PC-3 (cell line): ENCODE data around the gene TMEM132D. TPM values are rescaled to one million over a fixed set of nuclear protein-coding genes. Genes with fewer than 3 reads are reported as not detected.

Experiments used
- ATAC-seq: fragments of 200-7000 bp; cut with Tn5 transposase; 2 replicates; pipeline ENCODE4 v1.9.1; 2020; ENCODE audit warnings: mild to moderate bottlenecking, moderate library complexity
- BruUV-seq: library from RNA; stranded (reverse); fragments of 400-500 nt; replicated peaks from 2 replicates; lab custom pipeline; 2021; lab: Mats Ljungman, UMichigan
- CTCF ChIA-PET: fragments of 300-600 bp; sonication (Branson Sonifier 250); formaldehyde crosslinking; loops from one replicate; lab custom pipeline; 2022; ENCODE audit warnings: antibody characterized with exemption; lab: Charles Lee
- POLR2A ChIA-PET: fragments of 300-600 bp; sonication (Branson Sonifier 250); formaldehyde crosslinking; loops from one replicate; lab custom pipeline; 2022; ENCODE audit warnings: antibody characterized with exemption; ENCODE audit not compliant: unreplicated experiment; lab: Charles Lee
- DNase-seq: peaks from one replicate; pipeline ENCODE4 v3.0.0-alpha.2; 2015
- H2AFZ ChIP-seq: fragments of 300-600 bp; sonication (generic); 2 replicates; pipeline ENCODE4 v1.6.0; 2016; ENCODE audit warnings: antibody characterized with exemption, low read length
- H3F3A ChIP-seq: fragments of 300-600 bp; sonication (generic); one replicate; pipeline ENCODE4 v1.6.0; 2017; ENCODE audit warnings: antibody characterized with exemption, low read length, control low read depth, mild to moderate bottlenecking; ENCODE audit not compliant: unreplicated experiment
- H3K27ac ChIP-seq: fragments of 300-600 bp; sonication (generic); 2 replicates; pipeline ENCODE4 v1.5.1; 2016; ENCODE audit warnings: mild to moderate bottlenecking, low read length
- H3K27me3 ChIP-seq: fragments of 300-600 bp; sonication (generic); 2 replicates; pipeline ENCODE4 v1.6.1; 2016; ENCODE audit warnings: low read length, mixed read lengths
- H3K36me3 ChIP-seq: fragments of 300-600 bp; sonication (generic); 2 replicates; pipeline ENCODE4 v1.6.1; 2016; ENCODE audit warnings: low read depth, mixed run types, low read length, mixed read lengths
- H3K4me1 ChIP-seq: fragments of 300-600 bp; sonication (generic); 2 replicates; pipeline ENCODE4 v1.5.1; 2016; ENCODE audit warnings: low read length; ENCODE audit not compliant: insufficient read depth
- H3K4me2 ChIP-seq: fragments of 300-600 bp; sonication (generic); 2 replicates; pipeline ENCODE4 v1.6.0; 2016; ENCODE audit warnings: low read length
- H3K4me3 ChIP-seq: fragments of 300-600 bp; sonication (generic); 2 replicates; pipeline ENCODE4 v1.5.1; 2016; ENCODE audit warnings: mild to moderate bottlenecking, low read length, mixed read lengths
- H3K79me2 ChIP-seq: fragments of 300-600 bp; sonication (generic); 2 replicates; pipeline ENCODE4 v1.6.1; 2017; ENCODE audit warnings: low read length, mixed read lengths
- H3K9ac ChIP-seq: fragments of 300-600 bp; sonication (generic); 2 replicates; pipeline ENCODE4 v1.6.0; 2016; ENCODE audit warnings: mild to moderate bottlenecking, low read length
- H3K9me2 ChIP-seq: fragments of 300-600 bp; sonication (generic); replicated peaks from 2 replicates; pipeline ENCODE4 v1.6.1; 2016; ENCODE audit warnings: mixed run types, low read length, mixed read lengths
- H3K9me3 ChIP-seq: fragments of 300-600 bp; sonication (generic); 2 replicates; pipeline ENCODE4 v1.6.1; 2016; ENCODE audit warnings: low read length, mixed read lengths
- H4K20me1 ChIP-seq: fragments of 300-600 bp; sonication (generic); 2 replicates; pipeline ENCODE4 v1.6.1; 2016; ENCODE audit warnings: low read length, mixed read lengths
- CTCF ChIP-seq: fragments of 300-600 bp; sonication (generic); conservative IDR thresholded peaks from 2 replicates; pipeline ENCODE4 v1.5.1; 2017; ENCODE audit warnings: antibody characterized with exemption, low read depth, mild to moderate bottlenecking, low read length
- EZH2 ChIP-seq: fragments of 300-600 bp; sonication (generic); IDR thresholded peaks from one replicate; pipeline ENCODE4 v1.6.1; 2017; ENCODE audit warnings: antibody characterized with exemption, mild to moderate bottlenecking, low read length; ENCODE audit not compliant: unreplicated experiment
- EZH2phosphoT487 ChIP-seq: fragments of 300-600 bp; sonication (generic); IDR thresholded peaks from 2 replicates; pipeline ENCODE4 v1.6.1; 2018; ENCODE audit warnings: mild to moderate bottlenecking, antibody characterized with exemption, low read length, borderline replicate concordance
- intact Hi-C: fragments of 100-400 bp; cut with micrococcal nuclease; formaldehyde crosslinking; loops from 2 replicates; pipeline ENCODE4 v1.9.0; 2023
- total RNA-seq: library from RNA; depleted of rRNA; stranded (reverse); fragments of >200 nt; gene quantifications from 2 replicates; pipeline ENCODE4 v1.2.3, GENCODE V29; 2014

Gene TMEM132D
- total RNA-seq, 1 experiment from 2014 or later, result not detected

- ChIA-PET CTCF (no interaction called here), POLR2A (no interaction called here)
- no TSS peak for BruUV-seq
- Histone ChIP-seq H3K36me3 (no peaks in the 10 kb centered on the region), H2AFZ (no peak overlapping the region), H3K9ac (no peak overlapping the region), H3K4me1 (no peaks in the 10 kb centered on the region), H4K20me1 (no peaks in the 10 kb centered on the region), H3F3A (no peaks in the 10 kb centered on the region), H3K27me3 (no peaks in the 10 kb centered on the region), H3K79me2 (no peaks in the 10 kb centered on the region), H3K27ac (no peak overlapping the region), H3K4me2 (no peak overlapping the region), H3K9me3 (peaks cover 8% of the 10 kb centered on the region; the same call in 1 of the 2 replicates), H3K9me2 (no peaks in the 10 kb centered on the region), H3K4me3 (no peak overlapping the region)
- ATAC-seq (no peak), DNase-seq (no peak)
- intact Hi-C loops, result no loop called here
- TF ChIP-seq EZH2 (no peak), CTCF (no peak), EZH2phosphoT487 (no peak)
Observed at GRCh38 chr12:129687731-129688130, 216.1 kb downstream of the TMEM132D start.

- ChIA-PET CTCF (no interaction called here), POLR2A (no interaction called here)
- H3K27me3 ChIP-seq, result no peaks in the 10 kb centered on the region
- TF ChIP-seq EZH2phosphoT487, result no peak
- no peak for TF ChIP-seq CTCF
- no peak for TF ChIP-seq EZH2
- H3K4me3 ChIP-seq, result no peak overlapping the region
- no peaks in the 10 kb centered on the region for H4K20me1 ChIP-seq
- no peak overlapping the region for H3K9ac ChIP-seq
- no peaks in the 10 kb centered on the region for H3K9me2 ChIP-seq
- H2AFZ ChIP-seq, result no peak overlapping the region
- H3K27ac ChIP-seq, result no peak overlapping the region
- no peaks in the 10 kb centered on the region for H3K36me3 ChIP-seq
- no TSS peak for BruUV-seq
- ATAC-seq (no peak), DNase-seq (no peak)
- no peaks in the 10 kb centered on the region for H3F3A ChIP-seq
- intact Hi-C loops, result no loop called here
- H3K9me3 ChIP-seq, result peaks cover 20% of the 10 kb centered on the region
- H3K79me2 ChIP-seq, result no peaks in the 10 kb centered on the region
- H3K4me1 ChIP-seq, result no peaks in the 10 kb centered on the region
- no peak overlapping the region for H3K4me2 ChIP-seq
Observed at GRCh38 chr12:129681830-129682229, 222.0 kb downstream of the TMEM132D start.

- CTCF ChIA-PET, result no interaction called here
- H3K9me2 ChIP-seq, result no peaks in the 10 kb centered on the region
- no peak for DNase-seq
- no peaks in the 10 kb centered on the region for H3K36me3 ChIP-seq
- H3F3A ChIP-seq, result no peaks in the 10 kb centered on the region
- no peaks in the 10 kb centered on the region for H3K27me3 ChIP-seq
- H3K79me2 ChIP-seq, result no peaks in the 10 kb centered on the region
- H3K9ac ChIP-seq, result no peak overlapping the region
- H4K20me1 ChIP-seq, result no peaks in the 10 kb centered on the region
- no peak overlapping the region for H3K27ac ChIP-seq
- ATAC-seq, result no peak
- no peaks in the 10 kb centered on the region for H3K4me1 ChIP-seq
- TF ChIP-seq CTCF (no peak), EZH2phosphoT487 (no peak), EZH2 (no peak)
- H3K4me2 ChIP-seq, result no peak overlapping the region
- POLR2A ChIA-PET, result no interaction called here
- BruUV-seq, result no TSS peak
- H2AFZ ChIP-seq, result no peak overlapping the region
- H3K9me3 ChIP-seq, result peaks cover 20% of the 10 kb centered on the region
- H3K4me3 ChIP-seq, result no peak overlapping the region
- intact Hi-C loops, result no loop called here
Observed at GRCh38 chr12:129681151-129681550, 222.7 kb downstream of the TMEM132D start.
